SK-N-SH (cell line): ENCODE measurements around the gene UNCX. TPM values are rescaled to one million over a fixed set of nuclear protein-coding genes. Genes with fewer than 3 reads are reported as not detected.

Experiments
- CTCF ChIA-PET: fragments of 300-600, 350-600 bp; formaldehyde crosslinking; extraction: SDS; loops from one replicate; lab custom pipeline; 2021; lab: Yijun Ruan, JAX
- POLR2A ChIA-PET: fragments of 350-600 bp; sonication (Branson Sonifier 250); formaldehyde crosslinking; extraction: SDS; loops from one replicate; lab custom pipeline; 2020; ENCODE audit warnings: antibody characterized with exemption, inconsistent platforms; lab: Yijun Ruan, JAX
- DNase-seq: peaks from one replicate; pipeline ENCODE4 v3.0.0; 2012
- H2AFZ ChIP-seq: fragments of 200-600 bp; sonication (generic); 2 replicates; pipeline ENCODE4 v1.8.1; 2016; ENCODE audit warnings: antibody characterized with exemption, mild to moderate bottlenecking, low read depth
- H3F3A ChIP-seq: fragments of 200-600 bp; sonication (generic); replicated peaks from 2 replicates; pipeline ENCODE3; 2016; ENCODE audit warnings: antibody characterized with exemption, mild to moderate bottlenecking; ENCODE audit not compliant: insufficient read depth
- H3K27ac ChIP-seq, 2 experiments: fragments of 200-500 bp in 1 of 2; fragments of 200-600 bp in 1 of 2; sonication (Bioruptor generic) in 1 of 2; sonication (generic), shearing (Covaris generic) in 1 of 2; 2 replicates each; pipeline versions ENCODE4 v1.5.1 to v1.6.1; 2014 to 2016; ENCODE audit warnings: low read depth in 2 of 2, inconsistent platforms in 1 of 2, low read length in 1 of 2, mild to moderate bottlenecking in 1 of 2, mixed read lengths in 1 of 2
- H3K27me3 ChIP-seq: fragments of 200-600 bp; sonication (generic), shearing (Covaris generic); 2 replicates; pipeline ENCODE4 v1.6.1; 2016; ENCODE audit warnings: mixed run types; ENCODE audit not compliant: insufficient read depth
- H3K36me3 ChIP-seq, 2 experiments: fragments of 200-500 bp in 1 of 2; fragments of 200-600 bp in 1 of 2; sonication (Bioruptor generic) in 1 of 2; sonication (generic) in 1 of 2; replicated peaks in 1 of 2; 2 replicates each; pipeline versions ENCODE3 to v1.5.1; 2014 to 2016; ENCODE audit warnings: low read length in 1 of 2, mild to moderate bottlenecking in 1 of 2; ENCODE audit not compliant: insufficient read depth in 2 of 2, control insufficient read depth in 1 of 2
- H3K4me1 ChIP-seq, 2 experiments: fragments of 200-500 bp in 1 of 2; fragments of 200-600 bp in 1 of 2; sonication (Bioruptor generic) in 1 of 2; sonication (generic), shearing (Covaris generic) in 1 of 2; 2 replicates each; pipeline versions ENCODE4 v1.5.1 to v1.6.1; 2014 to 2016; ENCODE audit warnings: low read depth in 1 of 2, low read length in 1 of 2, mixed run types in 1 of 2; ENCODE audit not compliant: insufficient read depth in 2 of 2, control insufficient read depth in 1 of 2
- H3K4me2 ChIP-seq: fragments of 200-600 bp; sonication (generic), shearing (Covaris generic); 2 replicates; pipeline ENCODE4 v1.6.1; 2017; ENCODE audit warnings: mixed run types
- H3K4me3 ChIP-seq, 2 experiments: fragments of 200-500 bp in 1 of 2; fragments of 200-600 bp in 1 of 2; sonication (Bioruptor generic) in 1 of 2; sonication (generic), shearing (Covaris generic) in 1 of 2; 2 replicates each; pipeline versions ENCODE4 v1.5.1 to v1.8.1; 2014 to 2016; ENCODE audit warnings: low read depth in 2 of 2, inconsistent platforms in 1 of 2, low read length in 1 of 2, mild to moderate bottlenecking in 1 of 2, mixed read lengths in 1 of 2, moderate library complexity in 1 of 2
- H3K79me2 ChIP-seq: fragments of 200-600 bp; sonication (generic); 2 replicates; pipeline ENCODE4 v1.8.1; 2017; ENCODE audit warnings: mild to moderate bottlenecking; ENCODE audit not compliant: insufficient read depth
- H3K9ac ChIP-seq: fragments of 200-600 bp; sonication (generic); 2 replicates; pipeline ENCODE4 v1.6.1; 2017; ENCODE audit warnings: mixed run types
- H3K9me2 ChIP-seq: fragments of 200-600 bp; sonication (generic); 2 replicates; pipeline ENCODE4 v1.6.1; 2017; ENCODE audit warnings: mixed run types
- H3K9me3 ChIP-seq: fragments of 200-600 bp; sonication (generic); 2 replicates; pipeline ENCODE4 v1.6.1; 2017; ENCODE audit warnings: mixed run types, mild to moderate bottlenecking, moderate library complexity
- H4K20me1 ChIP-seq: fragments of 200-600 bp; sonication (generic); 2 replicates; pipeline ENCODE4 v1.6.1; 2017; ENCODE audit warnings: mild to moderate bottlenecking, mixed run types; ENCODE audit not compliant: insufficient read depth
- EZH2phosphoT487 ChIP-seq: fragments of 200-600 bp; sonication (generic); IDR thresholded peaks from 2 replicates; pipeline ENCODE4 v1.6.1; 2017; ENCODE audit warnings: low read depth, mixed run types, mild to moderate bottlenecking, antibody characterized with exemption, moderate library complexity, borderline replicate concordance
- FOSL2 ChIP-seq: IDR thresholded peaks from 2 replicates; pipeline ENCODE4 v1.4.0; 2012; ENCODE audit warnings: low read depth, mild to moderate bottlenecking, moderate library complexity, borderline replicate concordance
- GABPA ChIP-seq: IDR thresholded peaks from 2 replicates; pipeline ENCODE4 v1.4.0; 2012; ENCODE audit warnings: low read depth, mild to moderate bottlenecking
- MEF2A ChIP-seq: IDR thresholded peaks from 2 replicates; pipeline ENCODE4 v1.4.0; 2012; ENCODE audit warnings: low read depth, borderline replicate concordance
- MXI1 ChIP-seq: IDR thresholded peaks from 2 replicates; pipeline ENCODE4 v1.6.1; 2012; ENCODE audit warnings: mild to moderate bottlenecking, low read depth, low read length, improper control_type of control experiment
- YY1 ChIP-seq: IDR thresholded peaks from 2 replicates; pipeline ENCODE4 v1.4.0; 2012; ENCODE audit warnings: low read depth, mild to moderate bottlenecking
- WGBS: methylation state at CpG from one replicate; pipeline ENCODE4 v1.1.6; 2017; ENCODE audit warnings: low lambda C conversion rate; 5-methylcytosine and 5-hydroxymethylcytosine counted together
- polyA plus RNA-seq, 3 experiments: library from polyadenylated mRNA; depleted of rRNA; stranded (reverse); fragments of >200 nt; gene quantifications; 2 replicates each; pipeline ENCODE4 v1.2.3, GENCODE V29; 2012
- TF ChIP-seq, protein P1 (sequence below): IDR thresholded peaks from 2 replicates; pipeline ENCODE4; 2012
- TF ChIP-seq, protein P2 (sequence below): IDR thresholded peaks from 2 replicates; pipeline ENCODE4 v1.6.1; 2012; ENCODE audit warnings: mild to moderate bottlenecking, low read depth, low read length, moderate library complexity

The UNCX gene
- polyA plus RNA-seq, 1 of the 3 experiments (the other 2 are of a cell fraction), result not detected

- no peak overlapping the region for H3K9ac ChIP-seq
- no peaks in the 10 kb centered on the region for H3K9me3 ChIP-seq
- no peak overlapping the region for H2AFZ ChIP-seq
- peaks cover 67% of the 10 kb centered on the region for H4K20me1 ChIP-seq
- H3K79me2 ChIP-seq, result no peaks in the 10 kb centered on the region
- POLR2A ChIA-PET, result no interaction called here
- no peaks in the 10 kb centered on the region for H3K36me3 ChIP-seq
- no peaks in the 10 kb centered on the region for H3K4me1 ChIP-seq
- TF ChIP-seq EZH2phosphoT487 (peak; percentile 87; the same call in 1 of the 2 replicates), MEF2A (no peak), YY1 (no peak)
- TF ChIP-seq, all 33 proteins: peak for 1
- H3K4me2 ChIP-seq, result no peak overlapping the region
- no peak overlapping the region for H3K27ac ChIP-seq
- peaks cover 86% of the 10 kb centered on the region for H3K27me3 ChIP-seq
- no peaks in the 10 kb centered on the region for H3K9me2 ChIP-seq
- CTCF ChIA-PET, result interaction anchor here (0.9 to 2.9 kb wide), 9 partner anchors 9 to 327 kb away, joined by 3 to 29 read pairs (median 3); no protein-coding TSS in a partner anchor
- 7% methylated on average over 28 of the region's 66 CpGs for WGBS
- peaks cover 12% of the 10 kb centered on the region for H3F3A ChIP-seq
- DNase-seq, result no peak
- H3K4me3 ChIP-seq, result no peak overlapping the region
Observed at GRCh38 chr7:1235501-1236131, 2.9 kb downstream of the UNCX start.

DNA sequence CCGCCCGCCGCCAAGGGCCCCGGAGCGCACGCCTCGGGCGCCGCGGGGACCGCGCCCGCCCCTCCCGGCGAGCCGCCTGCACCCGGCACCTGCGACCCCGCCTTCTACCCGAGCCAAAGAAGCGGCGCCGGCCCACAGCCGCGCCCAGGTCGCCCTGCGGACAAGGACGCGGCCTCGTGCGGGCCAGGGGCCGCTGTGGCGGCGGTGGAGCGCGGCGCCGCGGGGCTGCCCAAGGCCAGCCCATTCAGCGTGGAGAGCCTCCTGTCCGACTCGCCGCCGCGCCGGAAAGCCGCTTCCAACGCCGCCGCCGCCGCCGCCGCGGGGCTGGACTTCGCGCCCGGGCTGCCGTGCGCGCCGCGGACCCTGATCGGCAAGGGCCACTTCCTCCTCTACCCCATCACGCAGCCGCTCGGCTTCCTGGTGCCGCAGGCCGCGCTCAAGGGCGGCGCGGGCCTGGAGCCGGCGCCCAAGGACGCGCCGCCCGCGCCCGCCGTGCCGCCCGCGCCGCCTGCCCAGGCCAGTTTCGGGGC is 3.5 kb downstream of the UNCX start:
- H3K9me2 ChIP-seq, result no peaks in the 10 kb centered on the region
- CTCF ChIA-PET, result interaction anchor here (1.0 to 2.9 kb wide), 8 partner anchors 9 to 328 kb away, joined by 3 to 29 read pairs (median 4); no protein-coding TSS in a partner anchor
- peaks cover 66% of the 10 kb centered on the region for H4K20me1 ChIP-seq
- H3K27me3 ChIP-seq, result peaks cover 86% of the 10 kb centered on the region
- 2% methylated on average over 22 of the region's 87 CpGs for WGBS
- TF ChIP-seq FOSL2 (no peak), GABPA (no peak), MXI1 (no peak), EZH2phosphoT487 (no peak)
- TF ChIP-seq, protein P1, sequence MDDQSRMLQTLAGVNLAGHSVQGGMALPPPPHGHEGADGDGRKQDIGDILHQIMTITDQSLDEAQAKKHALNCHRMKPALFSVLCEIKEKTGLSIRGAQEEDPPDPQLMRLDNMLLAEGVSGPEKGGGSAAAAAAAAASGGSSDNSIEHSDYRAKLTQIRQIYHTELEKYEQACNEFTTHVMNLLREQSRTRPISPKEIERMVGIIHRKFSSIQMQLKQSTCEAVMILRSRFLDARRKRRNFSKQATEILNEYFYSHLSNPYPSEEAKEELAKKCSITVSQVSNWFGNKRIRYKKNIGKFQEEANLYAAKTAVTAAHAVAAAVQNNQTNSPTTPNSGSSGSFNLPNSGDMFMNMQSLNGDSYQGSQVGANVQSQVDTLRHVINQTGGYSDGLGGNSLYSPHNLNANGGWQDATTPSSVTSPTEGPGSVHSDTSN, result no peak
- TF ChIP-seq, protein P2, sequence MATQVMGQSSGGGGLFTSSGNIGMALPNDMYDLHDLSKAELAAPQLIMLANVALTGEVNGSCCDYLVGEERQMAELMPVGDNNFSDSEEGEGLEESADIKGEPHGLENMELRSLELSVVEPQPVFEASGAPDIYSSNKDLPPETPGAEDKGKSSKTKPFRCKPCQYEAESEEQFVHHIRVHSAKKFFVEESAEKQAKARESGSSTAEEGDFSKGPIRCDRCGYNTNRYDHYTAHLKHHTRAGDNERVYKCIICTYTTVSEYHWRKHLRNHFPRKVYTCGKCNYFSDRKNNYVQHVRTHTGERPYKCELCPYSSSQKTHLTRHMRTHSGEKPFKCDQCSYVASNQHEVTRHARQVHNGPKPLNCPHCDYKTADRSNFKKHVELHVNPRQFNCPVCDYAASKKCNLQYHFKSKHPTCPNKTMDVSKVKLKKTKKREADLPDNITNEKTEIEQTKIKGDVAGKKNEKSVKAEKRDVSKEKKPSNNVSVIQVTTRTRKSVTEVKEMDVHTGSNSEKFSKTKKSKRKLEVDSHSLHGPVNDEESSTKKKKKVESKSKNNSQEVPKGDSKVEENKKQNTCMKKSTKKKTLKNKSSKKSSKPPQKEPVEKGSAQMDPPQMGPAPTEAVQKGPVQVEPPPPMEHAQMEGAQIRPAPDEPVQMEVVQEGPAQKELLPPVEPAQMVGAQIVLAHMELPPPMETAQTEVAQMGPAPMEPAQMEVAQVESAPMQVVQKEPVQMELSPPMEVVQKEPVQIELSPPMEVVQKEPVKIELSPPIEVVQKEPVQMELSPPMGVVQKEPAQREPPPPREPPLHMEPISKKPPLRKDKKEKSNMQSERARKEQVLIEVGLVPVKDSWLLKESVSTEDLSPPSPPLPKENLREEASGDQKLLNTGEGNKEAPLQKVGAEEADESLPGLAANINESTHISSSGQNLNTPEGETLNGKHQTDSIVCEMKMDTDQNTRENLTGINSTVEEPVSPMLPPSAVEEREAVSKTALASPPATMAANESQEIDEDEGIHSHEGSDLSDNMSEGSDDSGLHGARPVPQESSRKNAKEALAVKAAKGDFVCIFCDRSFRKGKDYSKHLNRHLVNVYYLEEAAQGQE, result no peak
- TF ChIP-seq, all 33 proteins: peak for 0
- no peaks in the 10 kb centered on the region for H3K79me2 ChIP-seq
- H3K4me1 ChIP-seq, result no peaks in the 10 kb centered on the region
- H3K4me2 ChIP-seq, result no peak overlapping the region
- H2AFZ ChIP-seq, result no peak overlapping the region
- no peak overlapping the region for H3K9ac ChIP-seq
- H3K4me3 ChIP-seq, result no peak overlapping the region
- POLR2A ChIA-PET, result no interaction called here
- DNase-seq, result no peak
- H3K36me3 ChIP-seq, result no peaks in the 10 kb centered on the region
- peaks cover 7% of the 10 kb centered on the region for H3F3A ChIP-seq
- no peak overlapping the region for H3K27ac ChIP-seq
- no peaks in the 10 kb centered on the region for H3K9me3 ChIP-seq
